ENCODE measurements around the gene PPM1F. TPM values are rescaled to one million over a fixed set of nuclear protein-coding genes. Genes with fewer than 3 reads are reported as not detected.

PPM1F gene
- 51.0 TPM for total RNA-seq
- long read RNA-seq, full-length matches to known transcripts: 43 of 106 reads
- long read RNA-seq, partial matches to known transcripts: 6 of 106 reads
- long read RNA-seq, other reads (novel, unspliced or antisense): 57 of 106 reads

DNA sequence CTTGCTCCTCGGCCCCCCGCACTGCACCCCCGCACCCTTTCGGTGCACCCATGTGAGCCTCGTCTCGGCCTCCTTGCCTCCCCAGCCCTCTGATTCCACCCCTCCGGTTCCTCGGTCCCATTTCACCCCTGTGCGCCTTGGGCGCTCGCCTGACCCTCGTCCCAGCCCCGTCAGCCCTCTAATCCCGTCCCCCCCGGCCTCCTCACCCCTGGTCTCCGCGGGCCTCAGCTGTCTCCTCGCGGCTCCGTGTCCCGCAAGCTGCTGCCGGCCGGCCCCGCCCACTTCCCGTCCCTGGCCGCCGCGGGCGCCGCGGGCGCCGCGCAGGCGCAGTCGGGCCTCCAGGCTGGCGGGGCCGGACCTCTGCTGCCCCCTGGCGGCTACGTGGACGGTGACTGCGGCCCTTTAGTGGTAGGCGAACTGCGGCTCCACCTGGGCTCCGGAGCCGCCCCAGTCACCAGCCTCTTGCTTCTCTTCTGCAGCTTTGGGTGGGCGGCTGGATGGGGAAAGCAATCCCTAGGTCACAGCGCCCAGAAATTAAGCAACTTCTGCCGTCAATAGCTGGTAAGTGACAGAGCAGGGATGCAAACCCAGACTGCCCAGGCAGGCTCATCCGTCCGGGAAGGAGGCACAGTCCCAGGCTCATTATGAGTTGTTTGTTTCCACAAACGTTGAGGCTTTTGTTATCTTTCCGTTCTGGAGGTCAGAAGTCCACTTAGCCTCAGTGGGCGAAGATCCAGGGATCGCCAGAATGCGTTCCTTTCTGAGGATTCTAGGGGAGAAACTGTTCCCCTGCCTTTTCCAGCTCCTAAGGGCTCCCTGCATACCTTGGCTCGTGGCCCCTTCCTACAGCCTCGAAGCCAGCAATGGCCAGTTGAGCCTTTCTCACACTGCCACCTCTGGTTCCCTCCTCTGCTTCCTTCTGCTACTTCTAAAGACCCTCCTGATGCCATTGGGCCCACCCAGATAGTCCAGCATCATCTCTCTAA lies at the start of gene PPM1F:
PPM1F (minus strand) TSS at position 263 of the 986 bp plus-strand sequence. CDS start 6,800 bp downstream, outside the sequence.
- Histone ChIP-seq H3K9me3 (no peaks in the 10 kb centered on the region), H3K27ac (peak within 1 kb of the TSS; percentile 94), H3K4me1 (peaks cover 43% of the 10 kb centered on the region), H3K4me3 (peak within 1 kb of the TSS; percentile 78), H3K36me3 (no peaks in the 10 kb centered on the region), H3K27me3 (ENCODE audit: low read depth) (no peaks in the 10 kb centered on the region)
- peak; percentile 94 for ATAC-seq
- peak; percentile 84 for TF ChIP-seq CTCF (IDR thresholded peaks at IDR 0.05)
- peak; percentile 92 for DNase-seq
- intact Hi-C loops (cut with DNase I): no loop called here

- H3K9me3 ChIP-seq: no peaks in the 10 kb centered on the region
- no peak for ATAC-seq
- no peaks in the 10 kb centered on the region for H3K27me3 ChIP-seq (ENCODE audit: low read depth)
- intact Hi-C loops (cut with DNase I): no loop called here
- H3K4me3 ChIP-seq: no peak overlapping the region
- no peaks in the 10 kb centered on the region for H3K36me3 ChIP-seq
- H3K27ac ChIP-seq: no peak overlapping the region
- no peaks in the 10 kb centered on the region for H3K4me1 ChIP-seq
- TF ChIP-seq CTCF (IDR thresholded peaks at IDR 0.05): no peak
- no peak for DNase-seq
These were observed 49.2 kb upstream of the PPM1F start for GRCh38 chr22:22001664-22002525.

GRCh38 chr22:21998595-21999247 lies 46.1 kb upstream of the PPM1F start:
- Histone ChIP-seq H3K9me3 (no peaks in the 10 kb centered on the region), H3K36me3 (no peaks in the 10 kb centered on the region), H3K4me1 (no peaks in the 10 kb centered on the region), H3K27me3 (ENCODE audit: low read depth) (no peaks in the 10 kb centered on the region), H3K4me3 (no peak overlapping the region), H3K27ac (no peak overlapping the region)
- TF ChIP-seq CTCF (IDR thresholded peaks at IDR 0.05): no peak
- ATAC-seq (no peak), DNase-seq (no peak)
- intact Hi-C loops (cut with DNase I): no loop called here

- Histone ChIP-seq H3K27me3 (ENCODE audit: low read depth) (no peaks in the 10 kb centered on the region), H3K4me3 (no peak overlapping the region), H3K9me3 (no peaks in the 10 kb centered on the region), H3K36me3 (no peaks in the 10 kb centered on the region), H3K27ac (no peak overlapping the region), H3K4me1 (no peaks in the 10 kb centered on the region)
- TF ChIP-seq CTCF (IDR thresholded peaks at IDR 0.05): no peak
- intact Hi-C loops (cut with DNase I): no loop called here
- DNase-seq: no peak
- ATAC-seq: no peak
These were observed 43.6 kb upstream of the PPM1F start for GRCh38 chr22:21996175-21996720.

GRCh38 chr22:21995660-21996059 lies 43.0 kb upstream of the PPM1F start:
- ATAC-seq (no peak), DNase-seq (no peak)
- Histone ChIP-seq H3K4me3 (no peak overlapping the region), H3K27ac (no peak overlapping the region), H3K36me3 (no peaks in the 10 kb centered on the region), H3K4me1 (no peaks in the 10 kb centered on the region), H3K27me3 (ENCODE audit: low read depth) (no peaks in the 10 kb centered on the region), H3K9me3 (no peaks in the 10 kb centered on the region)
- TF ChIP-seq CTCF (IDR thresholded peaks at IDR 0.05): no peak
- intact Hi-C loops (cut with DNase I): no loop called here

All from lower lobe of right lung (tissue), 2 donors.